Measurements from ENCODE around the gene CRNKL1. TPM values are rescaled to one million over a fixed set of nuclear protein-coding genes. Genes with fewer than 3 reads are reported as not detected.

Gene CRNKL1
- total RNA-seq, 2 experiments from 2014 or later: 23.2 to 25.1 TPM

- H3K27me3 Mint-ChIP-seq: peaks cover 10% of the 10 kb centered on the region
- no peak overlapping the region for H3K27ac Mint-ChIP-seq
- no peaks in the 10 kb centered on the region for H3K36me3 Mint-ChIP-seq
- no peak overlapping the region for H3K4me3 Mint-ChIP-seq
- no peaks in the 10 kb centered on the region for H3K4me1 Mint-ChIP-seq
- DNase-seq (no peak), ATAC-seq (ENCODE audit: low read depth) (no peak)
- POLR2A ChIA-PET: no interaction called here
- H3K9me3 Mint-ChIP-seq: no peaks in the 10 kb centered on the region
Measured at GRCh38 chr20:19995220-19995863, 56.9 kb downstream of the CRNKL1 start.

GRCh38 chr20:19993958-19994669 is 58.2 kb downstream of the CRNKL1 start:
- Mint-ChIP-seq H3K27me3 (peaks cover 10% of the 10 kb centered on the region), H3K9me3 (no peaks in the 10 kb centered on the region), H3K4me3 (no peak overlapping the region), H3K4me1 (no peaks in the 10 kb centered on the region), H3K27ac (no peak overlapping the region), H3K36me3 (no peaks in the 10 kb centered on the region)
- no peak for DNase-seq
- no peak for ATAC-seq (ENCODE audit: low read depth)
- POLR2A ChIA-PET: no interaction called here

- H3K4me3 Mint-ChIP-seq: no peak overlapping the region
- DNase-seq: no peak
- POLR2A ChIA-PET: no interaction called here
- H3K27ac Mint-ChIP-seq: no peak overlapping the region
- no peaks in the 10 kb centered on the region for H3K9me3 Mint-ChIP-seq
- H3K4me1 Mint-ChIP-seq: no peaks in the 10 kb centered on the region
- peaks cover 8% of the 10 kb centered on the region for H3K27me3 Mint-ChIP-seq
- H3K36me3 Mint-ChIP-seq: no peaks in the 10 kb centered on the region
- no peak for ATAC-seq (ENCODE audit: low read depth)
Measured at GRCh38 chr20:19992996-19993908, 59.0 kb downstream of the CRNKL1 start.

GRCh38 chr20:19991854-19992253 is 60.4 kb downstream of the CRNKL1 start:
- no peak for DNase-seq

GRCh38 chr20:19991308-19991707 is 61.0 kb downstream of the CRNKL1 start:
- H3K27ac Mint-ChIP-seq: no peak overlapping the region
- ATAC-seq (ENCODE audit: low read depth) (no peak), DNase-seq (no peak)
- POLR2A ChIA-PET: no interaction called here
- H3K4me3 Mint-ChIP-seq: no peak overlapping the region
- H3K27me3 Mint-ChIP-seq: peaks cover 8% of the 10 kb centered on the region
- no peaks in the 10 kb centered on the region for H3K9me3 Mint-ChIP-seq
- no peaks in the 10 kb centered on the region for H3K4me1 Mint-ChIP-seq
- no peaks in the 10 kb centered on the region for H3K36me3 Mint-ChIP-seq

More at GRCh38 chr20:19991854-19992253, 60.4 kb downstream of the CRNKL1 start:
- Mint-ChIP-seq H3K27me3 (peaks cover 8% of the 10 kb centered on the region), H3K9me3 (no peaks in the 10 kb centered on the region), H3K4me3 (no peak overlapping the region), H3K4me1 (no peaks in the 10 kb centered on the region), H3K36me3 (no peaks in the 10 kb centered on the region), H3K27ac (no peak overlapping the region)
- ATAC-seq (ENCODE audit: low read depth): no peak
- POLR2A ChIA-PET: no interaction called here

- DNase-seq: no peak
- peaks cover 8% of the 10 kb centered on the region for H3K27me3 Mint-ChIP-seq
- H3K9me3 Mint-ChIP-seq: no peaks in the 10 kb centered on the region
- POLR2A ChIA-PET: no interaction called here
- H3K4me3 Mint-ChIP-seq: no peak overlapping the region
- ATAC-seq (ENCODE audit: low read depth): no peak
- H3K27ac Mint-ChIP-seq: no peak overlapping the region
- H3K36me3 Mint-ChIP-seq: no peaks in the 10 kb centered on the region
- H3K4me1 Mint-ChIP-seq: no peaks in the 10 kb centered on the region
Measured at GRCh38 chr20:19990850-19991249, 61.4 kb downstream of the CRNKL1 start.

GRCh38 chr20:19987046-19987445 is 65.2 kb downstream of the CRNKL1 start:
- Mint-ChIP-seq H3K27ac (no peak overlapping the region), H3K36me3 (no peaks in the 10 kb centered on the region), H3K9me3 (no peaks in the 10 kb centered on the region), H3K27me3 (peaks cover 2% of the 10 kb centered on the region), H3K4me3 (no peak overlapping the region), H3K4me1 (no peaks in the 10 kb centered on the region)
- ATAC-seq (ENCODE audit: low read depth) (no peak), DNase-seq (no peak)
- POLR2A ChIA-PET: no interaction called here

- POLR2A ChIA-PET: no interaction called here
- ATAC-seq (ENCODE audit: low read depth) (no peak), DNase-seq (no peak)
- Mint-ChIP-seq H3K4me3 (no peak overlapping the region), H3K4me1 (no peaks in the 10 kb centered on the region), H3K9me3 (no peaks in the 10 kb centered on the region), H3K36me3 (no peaks in the 10 kb centered on the region), H3K27me3 (peaks cover 2% of the 10 kb centered on the region), H3K27ac (no peak overlapping the region)
Measured at GRCh38 chr20:19986419-19986818, 65.8 kb downstream of the CRNKL1 start.

Other genes with a start within 250 kb of the CRNKL1 start
- 10 to 100 TPM; 40.1 to 42.7 TPM for gene NAA20, start 35.1 kb downstream of the CRNKL1 start, total RNA-seq
- gene CFAP61, start 66 bp upstream of the CRNKL1 start, total RNA-seq: not detected

Data from activated naive CD8-positive, alpha-beta T cell treated with anti-CD3 and anti-CD28 coated beads, Interleukin-2, amount 10 ng/mL, durations not matched to agents 7 days and 5 days (primary cell).